Measurements from ENCODE around the gene PPP1R27.
A peak's percentile ranks its signal among the peaks of the same experiment; 100 is the strongest.

PPP1R27 gene

GRCh38 chr17:81834831-81835267, at the start of gene PPP1R27:
PPP1R27 (minus strand) TSS chr17:81835050; CDS start chr17:81834953, 97 bp downstream.
- DNase-seq, result no peak

GRCh38 chr17:81884520-81884919, 49.7 kb upstream of the PPP1R27 start:
- no peak for DNase-seq

- DNase-seq, result no peak
These were observed 44.3 kb upstream of the PPP1R27 start for GRCh38 chr17:81879121-81879520.

GRCh38 chr17:81878294-81878693, 43.4 kb upstream of the PPP1R27 start:
- DNase-seq, result no peak

DNA sequence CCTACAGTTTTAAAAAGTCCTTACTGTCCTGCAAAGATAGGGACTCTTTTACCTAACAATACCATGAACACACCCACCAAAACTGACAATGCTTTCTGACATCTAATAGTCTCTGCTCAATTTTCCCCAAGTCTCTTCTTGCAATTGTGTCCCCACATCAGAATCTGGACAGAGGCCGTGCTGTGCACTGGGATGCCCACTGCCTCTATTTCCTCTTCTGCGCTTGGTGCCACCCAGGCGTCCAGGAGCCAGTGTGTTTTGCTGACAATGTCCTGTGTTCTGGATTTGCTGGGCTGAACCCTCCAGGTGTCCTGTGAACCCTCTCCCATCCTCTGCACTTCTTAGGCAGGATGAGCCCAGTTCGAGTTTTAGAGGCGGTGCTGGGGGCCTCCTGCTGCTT, 42.7 kb upstream of the PPP1R27 start:
- DNase-seq, result no peak

- DNase-seq, result peak; percentile 95
These were observed 36.8 kb upstream of the PPP1R27 start for GRCh38 chr17:81871387-81872230.

DNA sequence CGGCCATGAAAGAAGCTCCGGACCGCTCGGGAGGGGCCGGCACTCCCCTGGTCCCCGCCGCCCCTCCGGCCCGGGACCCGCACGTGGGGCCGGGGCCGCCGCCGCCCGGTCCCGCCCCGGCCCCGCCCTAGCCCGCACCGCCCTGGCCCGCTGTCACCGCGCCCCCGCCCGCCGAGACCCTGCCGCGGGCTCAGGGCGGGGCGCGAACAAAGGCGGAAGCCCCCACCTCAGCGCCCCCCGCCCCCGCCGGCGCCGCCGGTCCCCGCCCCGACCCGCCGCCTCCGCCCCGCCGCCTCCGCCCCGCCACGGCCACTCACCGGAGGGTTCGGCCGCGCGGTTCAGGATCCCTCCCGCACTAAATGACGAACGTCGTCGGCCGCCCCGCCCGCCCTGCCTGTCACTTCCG, 36.1 kb upstream of the PPP1R27 start, which contains the start of gene ARHGDIA:
TSS of gene ARHGDIA (minus strand) at position 357 of the 406 bp plus-strand sequence. CDS start 1,407 bp downstream, outside the sequence.
- no peak for DNase-seq

- DNase-seq, result peak; percentile 48 to 56
These were observed 35.5 kb upstream of the PPP1R27 start for GRCh38 chr17:81870131-81870980.

GRCh38 chr17:81869221-81870130, 34.6 kb upstream of the PPP1R27 start:
- DNase-seq, result peak; percentile 54 to 56

GRCh38 chr17:81868674-81869220, 33.9 kb upstream of the PPP1R27 start:
- DNase-seq, result peak; percentile 25 to 26

DNA sequence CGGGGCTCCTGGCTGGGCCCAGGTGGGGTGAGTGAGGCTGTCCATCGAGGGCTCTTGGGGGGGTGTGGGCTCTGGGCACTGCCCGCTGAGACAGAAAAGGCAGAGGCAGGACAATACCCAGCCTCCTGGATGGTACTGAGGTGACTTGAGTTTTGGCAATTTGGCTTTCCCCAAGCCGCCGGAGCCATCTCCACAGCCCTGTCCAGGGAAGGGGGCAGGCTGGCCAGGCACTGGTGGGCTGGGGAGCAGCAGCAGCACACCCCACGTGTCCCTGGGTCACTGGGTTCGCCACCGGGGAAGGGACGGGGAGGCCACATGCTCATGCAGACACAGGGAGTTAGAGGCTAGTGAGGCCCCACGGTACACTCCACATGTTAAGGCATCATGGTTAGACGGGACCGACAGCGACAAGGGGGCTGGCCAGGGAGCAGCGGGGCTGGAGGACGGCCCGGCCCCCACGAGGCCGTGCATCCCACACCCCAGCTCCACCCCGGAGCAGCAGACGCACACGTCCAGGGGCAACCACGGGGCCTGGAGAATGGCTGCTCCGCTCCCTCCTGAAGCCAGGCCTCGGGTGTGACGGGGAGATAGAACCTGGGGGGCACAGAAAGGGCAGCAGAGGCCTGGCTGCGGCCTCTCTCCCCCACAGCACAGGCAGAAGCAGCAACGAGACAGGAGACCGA, 33.3 kb upstream of the PPP1R27 start:
- peak; percentile 31 to 48 for DNase-seq

DNA sequence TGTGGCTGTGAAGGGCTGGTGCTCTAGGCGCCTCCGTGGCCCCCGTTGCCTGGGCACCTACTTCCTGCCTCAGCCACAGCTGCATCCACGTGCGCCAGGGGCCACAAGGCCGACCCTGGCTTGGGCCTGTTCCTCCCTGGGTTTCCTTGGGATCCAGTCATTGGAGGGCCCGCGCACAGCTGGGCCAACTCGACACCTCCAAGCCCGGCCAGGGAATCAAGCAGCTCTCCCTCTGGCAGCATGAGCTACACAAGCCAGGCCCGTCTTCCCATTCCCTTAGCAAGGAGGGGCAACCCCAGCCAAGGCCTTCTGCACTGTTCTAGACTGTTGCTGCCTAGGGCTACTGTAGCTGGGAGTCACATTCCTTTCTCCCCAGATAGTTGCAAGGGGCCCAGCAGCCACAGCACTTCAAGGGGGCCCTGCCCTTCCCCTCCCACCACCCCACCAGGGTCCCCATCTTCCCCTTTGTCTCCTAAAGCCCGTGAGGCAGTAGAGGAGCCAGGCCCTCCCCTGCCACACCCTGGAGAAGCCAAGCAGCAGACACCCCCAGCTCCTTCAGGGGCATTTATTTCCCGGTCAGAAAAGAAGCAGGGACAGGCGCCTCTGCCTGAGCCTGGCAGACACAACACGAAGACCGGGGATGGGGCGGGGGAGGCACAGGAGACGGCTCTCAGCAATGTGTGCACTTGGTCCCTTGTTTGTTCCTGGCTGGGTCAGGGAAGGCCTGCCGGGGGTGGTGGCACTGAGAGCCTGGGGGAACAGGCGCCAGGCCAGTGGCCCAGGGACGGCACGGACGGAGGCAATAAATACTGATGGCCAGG, 32.5 kb upstream of the PPP1R27 start:
- peak; percentile 45 to 54 for DNase-seq

DNA sequence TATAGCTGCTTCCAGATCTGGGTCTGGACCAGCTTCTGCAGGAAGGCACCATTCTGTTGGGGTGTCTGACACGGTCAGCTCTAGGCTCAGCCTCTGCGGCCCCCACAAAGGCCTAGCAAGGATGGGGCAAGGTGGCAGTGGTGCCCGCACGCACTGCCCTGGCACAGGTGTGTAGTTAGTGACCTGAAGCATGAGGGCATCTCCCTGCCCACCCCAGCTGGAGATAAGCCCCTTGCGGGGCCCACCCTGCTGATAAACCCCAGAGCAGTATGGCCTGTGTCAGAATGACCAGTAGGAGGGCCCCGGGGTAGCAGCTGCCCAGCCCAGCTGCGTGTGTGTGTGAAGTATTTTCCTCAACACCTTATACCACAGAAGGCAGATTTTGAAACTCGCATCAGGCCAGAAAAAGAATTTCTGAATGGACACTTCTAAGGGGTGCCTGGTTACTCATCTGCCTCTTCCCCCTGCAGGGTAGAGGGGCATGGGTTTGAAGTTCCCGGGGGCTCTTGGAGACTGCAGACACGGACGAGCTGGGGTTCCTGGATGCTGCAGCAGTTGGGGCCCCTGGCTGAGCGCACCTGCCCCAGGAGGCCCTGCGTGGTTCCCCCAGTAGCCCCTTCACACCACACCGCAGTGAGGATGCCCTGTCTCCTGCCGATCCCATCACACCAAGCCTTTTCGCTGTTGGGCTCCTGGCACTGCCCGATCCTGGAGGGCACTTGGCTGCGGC, 31.8 kb upstream of the PPP1R27 start:
- DNase-seq, result peak; percentile 23 to 30

DNA sequence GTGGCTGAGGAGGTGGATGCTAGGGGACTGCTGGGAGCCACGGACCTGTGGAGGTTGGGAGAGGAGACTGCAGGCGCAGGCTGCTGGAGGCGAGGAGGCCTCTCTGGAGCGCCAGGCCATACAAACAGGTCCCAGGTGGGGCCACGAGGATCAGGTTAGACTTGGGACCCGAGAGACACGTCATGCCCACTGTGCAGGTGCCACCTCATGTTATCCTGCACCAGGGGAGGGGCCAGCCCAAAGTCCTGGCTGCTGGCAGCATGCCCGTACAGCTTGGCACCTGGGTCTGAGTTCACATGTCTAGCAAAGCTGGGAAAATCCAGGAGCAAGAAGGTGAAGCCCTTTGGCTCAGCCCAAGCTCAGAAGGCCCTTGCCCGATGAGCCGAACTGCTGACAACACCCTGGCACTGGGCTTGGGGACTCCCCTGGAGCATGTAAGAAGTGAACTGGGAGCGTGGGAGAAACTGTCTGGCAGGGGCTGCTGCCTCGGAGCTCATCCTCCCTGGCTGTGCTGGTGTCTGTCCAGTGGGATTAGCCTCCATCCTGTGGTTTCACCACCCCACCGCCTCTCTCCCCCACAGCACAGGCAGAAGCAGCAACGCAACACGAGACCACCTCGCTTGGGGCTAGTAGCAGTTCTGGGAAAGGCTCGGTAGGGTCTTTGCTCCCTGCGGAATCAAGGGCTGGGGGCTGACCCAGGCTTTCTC, 31.0 kb upstream of the PPP1R27 start:
- DNase-seq, result peak in 1 of 2 experiments; percentile 25

DNA sequence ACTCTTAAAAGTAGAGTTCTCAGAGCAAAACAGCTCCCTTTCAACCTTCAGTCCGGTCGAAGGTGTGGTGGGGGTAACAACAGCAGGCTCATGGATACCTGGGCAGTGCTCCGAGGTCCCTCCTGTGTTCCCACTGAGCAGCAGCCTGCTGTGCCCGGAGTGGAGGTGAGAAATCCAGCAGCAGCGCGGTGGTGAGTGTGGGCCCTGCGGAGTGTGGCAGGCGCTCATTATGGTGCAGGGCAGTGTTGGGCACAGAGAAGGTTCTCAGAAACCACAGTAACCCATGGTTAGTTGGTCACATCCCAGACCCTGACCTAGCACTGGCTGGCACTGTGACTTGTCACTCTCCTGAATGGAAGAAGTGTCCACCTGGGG, 30.5 kb upstream of the PPP1R27 start:
- no peak for DNase-seq

DNA sequence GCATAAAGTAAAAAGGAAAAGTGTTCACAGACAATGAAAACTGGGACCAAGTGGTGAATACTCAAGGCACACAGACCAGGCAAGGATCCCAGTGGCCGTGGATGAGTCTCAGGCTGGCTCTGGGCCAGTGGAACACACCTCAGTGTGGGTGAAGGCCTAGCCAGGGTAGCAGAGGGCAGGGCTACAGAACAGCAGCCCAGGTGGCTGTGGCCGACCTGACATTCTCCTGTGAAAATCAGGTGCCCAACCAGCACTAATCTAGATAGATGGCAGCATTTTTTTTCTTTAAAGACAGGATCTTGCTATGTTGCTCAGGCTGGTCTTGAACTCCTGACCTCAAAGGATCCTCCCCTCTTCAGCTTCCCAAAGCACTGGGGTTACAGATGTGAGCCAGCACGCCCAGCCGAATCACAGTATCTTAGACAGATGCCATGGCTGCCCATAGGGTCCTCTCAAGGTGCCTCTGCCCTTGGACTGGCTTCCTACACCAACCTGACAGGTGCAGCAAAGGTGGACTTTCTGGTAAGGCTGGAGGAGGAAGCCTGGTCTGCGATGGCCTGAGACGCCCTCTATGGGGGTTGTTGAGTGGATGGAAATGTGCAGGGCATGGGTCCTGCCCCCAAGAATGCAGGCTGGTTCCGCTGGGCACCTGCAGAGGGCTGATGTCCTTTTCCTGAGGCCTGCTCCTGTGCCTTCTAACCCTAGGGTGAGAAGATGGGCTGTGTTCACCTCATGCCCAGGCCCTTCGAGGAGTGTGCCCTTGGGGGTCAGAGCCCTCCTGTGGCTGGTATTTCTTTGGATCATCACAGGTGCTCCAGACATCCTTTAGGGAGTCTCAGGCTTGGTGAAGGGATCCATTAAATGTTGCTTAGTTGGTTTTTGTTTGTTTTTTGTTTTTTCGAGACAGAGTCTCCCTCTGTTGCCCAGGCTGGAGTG, 29.3 kb upstream of the PPP1R27 start:
- no peak for DNase-seq

GRCh38 chr17:81863123-81863675, 28.3 kb upstream of the PPP1R27 start:
- DNase-seq, result no peak

Data from activated CD4-positive, alpha-beta T cell treated with anti-CD3 and anti-CD28 coated beads, Interleukin-2, amount 50 U/mL, for 48 hours (primary cell).